GM12892 (cell line): ENCODE measurements around the gene DPEP2.

ENCODE experiments used
- POLR2AphosphoS5 ChIP-seq: IDR thresholded peaks from 2 replicates; pipeline ENCODE4 v1.6.1; 2011; ENCODE audit warnings: low read depth, low read length, control low read depth
- TAF1 ChIP-seq: IDR thresholded peaks from 2 replicates; pipeline ENCODE4 v1.6.1; 2011; ENCODE audit warnings: low read depth, mild to moderate bottlenecking, control low read depth, low read length, borderline replicate concordance

GRCh38 chr16:68013440-68013839, 14.2 kb upstream of the DPEP2 start:
- TF ChIP-seq POLR2AphosphoS5 (no peak), TAF1 (no peak)
